GM12878 (cell line): ENCODE data around the gene MANEAL. TPM values are rescaled to one million over a fixed set of nuclear protein-coding genes. Genes with fewer than 3 reads are reported as not detected.

ENCODE experiments used
- ATAC-seq: fragments of 200-7000 bp; cut with Tn5 transposase; 3 replicates; pipeline ENCODE4 v1.9.1; 2020; ENCODE audit warnings: mild to moderate bottlenecking, moderate library complexity
- BruUV-seq: library from RNA; stranded (reverse); fragments of 400-500 nt; replicated peaks from 2 replicates; lab custom pipeline; 2021; lab: Mats Ljungman, UMichigan
- CTCF ChIA-PET: fragments of 300-600 bp; sonication (Branson Sonifier 250); formaldehyde crosslinking; extraction: SDS; loops from one replicate; lab custom pipeline; 2021; ENCODE audit warnings: inconsistent platforms; lab: Yijun Ruan, JAX
- POLR2A ChIA-PET: fragments of 350-600 bp; formaldehyde crosslinking; extraction: SDS; loops from one replicate; lab custom pipeline; 2021; ENCODE audit warnings: inconsistent platforms; lab: Charles Lee
- RAD21 ChIA-PET: fragments of 300-600 bp; sonication (Branson Sonifier 250); formaldehyde crosslinking; loops from one replicate; lab custom pipeline; 2023; ENCODE audit warnings: antibody characterized with exemption; ENCODE audit not compliant: unreplicated experiment; lab: Charles Lee
- SMC1A ChIA-PET: fragments of 300-600 bp; sonication (Branson Sonifier 250); formaldehyde crosslinking; loops from one replicate; lab custom pipeline; 2023; ENCODE audit not compliant: unreplicated experiment, uncharacterized antibody; lab: Charles Lee
- DNase-seq: peaks from one replicate; pipeline ENCODE4 v3.0.0-alpha.2; 2011; ENCODE audit warnings: low read depth, low spot score
- FAIRE-seq: peaks from 3 replicates; lab custom pipeline; 2011; peaks lifted over from hg19 to GRCh38; lab: Jason Lieb, UNC
- H2AFZ ChIP-seq: 2 replicates; pipeline ENCODE4 v1.6.0; 2011; ENCODE audit warnings: low read depth, low read length, control low read depth; ENCODE audit not compliant: control insufficient read depth
- H3K27ac ChIP-seq: 2 replicates; pipeline ENCODE4 v1.5.1; 2011; ENCODE audit warnings: control low read depth; ENCODE audit not compliant: control insufficient read depth, insufficient read depth
- H3K27me3 ChIP-seq, 2 experiments: replicated peaks in 1 of 2; 2 replicates each; pipeline versions ENCODE4 v1.6.0 to v1.6.1; 2011; ENCODE audit warnings: low read length in 1 of 2; ENCODE audit not compliant: control insufficient read depth in 2 of 2, insufficient read depth in 2 of 2
- H3K36me3 ChIP-seq, 2 experiments: 2 replicates each; pipeline ENCODE4 v1.5.1; 2011; ENCODE audit warnings: low read length in 1 of 2; ENCODE audit not compliant: control insufficient read depth in 2 of 2, insufficient read depth in 2 of 2
- H3K4me1 ChIP-seq: 2 replicates; pipeline ENCODE4 v1.6.1; 2011; ENCODE audit warnings: mild to moderate bottlenecking, low read length, moderate library complexity, mixed read lengths; ENCODE audit not compliant: control insufficient read depth, insufficient read depth
- H3K4me2 ChIP-seq: 2 replicates; pipeline ENCODE4 v1.6.0; 2011; ENCODE audit warnings: control low read depth; ENCODE audit not compliant: control insufficient read depth, insufficient read depth
- H3K4me3 ChIP-seq: fragments of 200-600 bp; sonication (generic); 2 replicates; pipeline ENCODE4 v1.5.1; 2016
- H3K79me2 ChIP-seq: 2 replicates; pipeline ENCODE4 v1.6.0; 2011; ENCODE audit warnings: low read length; ENCODE audit not compliant: control insufficient read depth, insufficient read depth
- H3K9ac ChIP-seq: 2 replicates; pipeline ENCODE4 v1.8.0; 2011; ENCODE audit warnings: low read length, control low read depth, mixed read lengths; ENCODE audit not compliant: control insufficient read depth, insufficient read depth
- H3K9me3 ChIP-seq: replicated peaks from 3 replicates; pipeline ENCODE4 v1.5.1; 2011; ENCODE audit warnings: mild to moderate bottlenecking, low read length; ENCODE audit not compliant: control insufficient read depth, insufficient read depth
- H4K20me1 ChIP-seq: 2 replicates; pipeline ENCODE4 v1.6.0; 2011; ENCODE audit not compliant: control insufficient read depth, insufficient read depth
- BACH1 ChIP-seq: fragments of 450-650 bp; IDR thresholded peaks from 2 replicates; pipeline ENCODE4 v1.6.1; 2017; ENCODE audit warnings: mild to moderate bottlenecking, borderline replicate concordance
- E4F1 ChIP-seq: fragments of 450-650 bp; IDR thresholded peaks from 2 replicates; pipeline ENCODE4 v1.6.1; 2018; ENCODE audit warnings: borderline replicate concordance, mild to moderate bottlenecking; ENCODE audit not compliant: partially characterized antibody
- EZH2 ChIP-seq: IDR thresholded peaks from 2 replicates; pipeline ENCODE4 v1.6.1; 2012; ENCODE audit warnings: low read depth, mild to moderate bottlenecking, control low read depth, inconsistent platforms, low read length, borderline replicate concordance; ENCODE audit not compliant: control insufficient read depth
- HDAC6 ChIP-seq: fragments of 200-600 bp; sonication (generic); IDR thresholded peaks from one replicate; pipeline ENCODE4 v1.8.0; 2017; ENCODE audit warnings: antibody characterized with exemption; ENCODE audit not compliant: unreplicated experiment
- HDGF ChIP-seq: fragments of 450-650 bp; IDR thresholded peaks from 2 replicates; pipeline ENCODE4 v1.6.1; 2016; ENCODE audit warnings: antibody characterized with exemption
- MXI1 ChIP-seq: fragments of 150-350 bp; IDR thresholded peaks from 2 replicates; pipeline ENCODE4 v1.6.1; 2011; ENCODE audit warnings: low read depth, mild to moderate bottlenecking, inconsistent platforms, low read length, improper control_type of control experiment
- RELB ChIP-seq: fragments of 450-650 bp; IDR thresholded peaks from 2 replicates; pipeline ENCODE4 v1.6.1; 2017; ENCODE audit warnings: low read depth, mild to moderate bottlenecking, moderate library complexity
- SPI1 ChIP-seq: IDR thresholded peaks from 2 replicates; pipeline ENCODE4 v1.6.1; 2011; ENCODE audit warnings: low read depth, mild to moderate bottlenecking, low read length, moderate library complexity, borderline replicate concordance; ENCODE audit not compliant: insufficient read depth
- TAF1 ChIP-seq: IDR thresholded peaks from 2 replicates; pipeline ENCODE4 v1.6.1; 2011; ENCODE audit warnings: mild to moderate bottlenecking, low read depth, low read length, borderline replicate concordance
- TARDBP ChIP-seq: IDR thresholded peaks from 2 replicates; pipeline ENCODE4 v1.6.1; 2016; ENCODE audit warnings: borderline replicate concordance
- USF1 ChIP-seq: IDR thresholded peaks from 2 replicates; pipeline ENCODE4 v1.6.1; 2011; ENCODE audit warnings: borderline replicate concordance, low read depth, mild to moderate bottlenecking, moderate library complexity, mixed read lengths, low read length; ENCODE audit not compliant: insufficient read depth; ENCODE audit errors: extremely low read length
- WGBS: methylation state at CpG from one replicate; pipeline ENCODE4 v1.1.6; 2016; ENCODE audit warnings: low lambda C conversion rate; ENCODE audit not compliant: insufficient replicate concordance, insufficient coverage; ENCODE audit errors: missing lambda C conversion rate; 5-methylcytosine and 5-hydroxymethylcytosine counted together
- in situ Hi-C: fragments of 300-500 bp; cut with MboI; formaldehyde crosslinking; loops from 9 replicates; pipeline ENCODE4 v1.14.3; 2018; ENCODE audit warnings: mixed read lengths
- intact Hi-C: fragments of 100-400 bp; cut with micrococcal nuclease; formaldehyde crosslinking; loops from one replicate; pipeline ENCODE4 v1.14.2; 2022; ENCODE audit not compliant: unreplicated experiment
- polyA plus RNA-seq, 11 experiments: library from polyadenylated mRNA; depleted of rRNA in 4 of 11; unstranded in 6 of 11; stranded (reverse) in 5 of 11; fragments of >200 nt; fragmentation: Nextera tagmentation in 4 of 11; fragmentation: Illumina TruSeq in 1 of 11; extraction: Ambion mirVana in 4 of 11; extraction: Trizol in 1 of 11; gene quantifications; 1 replicate in 1 of 11; 2 replicates in 10 of 11; pipeline versions ENCODE4 v1.2.1 to v1.2.3, GENCODE V29; 2011 to 2016; ENCODE audit warnings: inconsistent platforms in 2 of 11, missing spikeins in 2 of 11, low read depth in 1 of 11
- total RNA-seq, 4 experiments: library from RNA; depleted of rRNA in 3 of 4; stranded (reverse); fragments of >200 nt in 3 of 4; fragmentation: Illumina TruSeq in 1 of 4; extraction: Trizol in 1 of 4; gene quantifications; 2 replicates each; pipeline versions ENCODE4 v1.2.1 to v1.2.3, GENCODE V29; 2013 to 2021

Gene MANEAL
- total and polyA plus RNA-seq, 10 of the 15 experiments (the other 5 are each of a cell fraction or from before 2014, with no cell fraction given): 0.83 to 11.1 (median 5.7) TPM

GRCh38 chr1:37813529-37814145, 20.0 kb downstream of the MANEAL start:
- Histone ChIP-seq H3K36me3 (peaks cover 13 to 16% of the 10 kb centered on the region in 2 experiments), H3K79me2 (peaks cover 3% of the 10 kb centered on the region), H3K4me1 (peaks cover 7% of the 10 kb centered on the region; the same call in 1 of the 2 replicates), H2AFZ (no peak overlapping the region), H3K27ac (no peak overlapping the region), H3K9me3 (no peaks in the 10 kb centered on the region), H3K4me2 (no peak overlapping the region)
- RAD21 ChIA-PET: no interaction called here
- 69% methylated on average over 2 of the region's 2 CpGs for WGBS
- FAIRE-seq: no peak
- SMC1A ChIA-PET: no interaction called here
- no peak for TF ChIP-seq MXI1
- TF ChIP-seq, all 136 proteins: peak for 0
- ATAC-seq: no peak
- no peak for DNase-seq
- H3K9ac ChIP-seq: no peak overlapping the region
- POLR2A ChIA-PET: interaction anchor here (1.0 kb wide), 1 partner anchor 58 kb away, joined by 3 read pairs; no protein-coding TSS in a partner anchor
- in situ Hi-C loops: no loop called here
- no peaks in the 10 kb centered on the region for H3K27me3 ChIP-seq
- no peaks in the 10 kb centered on the region for H4K20me1 ChIP-seq
- no TSS peak for BruUV-seq
- intact Hi-C loops: no loop called here
- H3K4me3 ChIP-seq: no peak overlapping the region
- CTCF ChIA-PET: interaction anchor here (2.9 kb wide), 1 partner anchor 46 kb away, joined by 13 read pairs; the partner anchor contains the start of gene MTF1

DNA sequence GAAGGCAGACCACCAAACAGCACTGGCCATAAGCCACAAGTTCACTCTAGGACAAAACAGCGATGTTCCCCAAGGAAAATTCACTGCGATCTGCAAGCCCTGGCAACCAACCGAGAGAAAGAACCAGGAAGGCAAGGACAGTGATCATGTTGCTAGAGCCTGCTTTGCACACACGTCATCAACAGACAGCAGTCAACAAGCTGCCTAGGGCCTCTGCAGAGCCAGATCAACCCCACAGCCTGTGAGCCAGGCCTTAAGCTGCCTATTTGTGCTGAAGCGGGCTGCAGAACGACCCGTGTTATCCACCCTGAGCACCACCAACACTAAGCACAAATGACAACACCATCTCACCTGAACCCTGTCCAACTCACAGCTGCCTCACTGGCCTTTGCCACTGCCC, 20.6 kb downstream of the MANEAL start:
- no peaks in the 10 kb centered on the region for H3K79me2 ChIP-seq
- H3K27ac ChIP-seq: no peak overlapping the region
- H3K4me2 ChIP-seq: no peak overlapping the region
- H3K9ac ChIP-seq: no peak overlapping the region
- no TSS peak for BruUV-seq
- FAIRE-seq (no peak), DNase-seq (no peak), ATAC-seq (no peak)
- intact Hi-C loops: no loop called here
- H4K20me1 ChIP-seq: no peaks in the 10 kb centered on the region
- ChIA-PET POLR2A (no interaction called here), SMC1A (no interaction called here), RAD21 (no interaction called here), CTCF (interaction anchor here (4.2 kb wide), 1 partner anchor 45 kb away, joined by 9 read pairs; the partner anchor contains the start of gene MTF1)
- WGBS: 92% methylated on average over 7 of the region's 7 CpGs
- no peaks in the 10 kb centered on the region for H3K27me3 ChIP-seq
- H3K4me3 ChIP-seq: no peak overlapping the region
- peaks cover 13 to 16% of the 10 kb centered on the region in 2 experiments for H3K36me3 ChIP-seq
- H2AFZ ChIP-seq: no peak overlapping the region
- peaks cover 3% of the 10 kb centered on the region; the same call in 1 of the 2 replicates for H3K4me1 ChIP-seq
- in situ Hi-C loops: no loop called here
- no peaks in the 10 kb centered on the region for H3K9me3 ChIP-seq
- no peak for TF ChIP-seq HDAC6
- no peak for TF ChIP-seq HDGF
- TF ChIP-seq TARDBP: no peak
- no peak for TF ChIP-seq TAF1
- no peak for TF ChIP-seq RELB
- no peak for TF ChIP-seq BACH1
- TF ChIP-seq SPI1: no peak
- TF ChIP-seq E4F1: no peak
- TF ChIP-seq USF1: no peak
- no peak for TF ChIP-seq EZH2
